NCI-H82 treated with DMSO at 0.1 percent for 48 hours (cell line): Measurements from ENCODE around the gene TMEM178A.
"Not testable (repeated sequence)": the region's sequence is repeated elsewhere in the genome, so short reads cannot be mapped to it uniquely, and the experiment has no call there.

ENCODE experiments used
- DNase-seq: peaks from one replicate; lab custom pipeline; 2025; ENCODE audit not compliant: unreplicated experiment; lab: John Stamatoyannopoulos, UW

TMEM178A gene

DNA sequence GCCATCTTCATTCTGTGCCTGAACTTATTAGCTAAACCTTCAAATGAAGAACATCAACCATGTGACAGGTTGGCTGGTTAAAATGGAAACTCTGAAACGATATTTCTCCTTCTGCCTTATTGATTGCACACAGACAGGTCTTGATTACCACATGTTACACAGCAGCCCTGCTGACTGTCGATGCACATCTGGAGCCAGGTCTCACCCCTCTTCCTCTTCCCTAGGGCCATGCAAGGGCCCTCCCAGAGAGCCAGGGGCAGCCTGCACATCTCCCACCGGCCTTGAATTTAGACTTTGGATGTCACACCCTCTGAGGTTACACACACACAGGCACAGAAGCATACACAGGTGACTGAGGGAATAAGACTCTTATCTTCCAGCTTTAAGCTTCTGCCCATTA, 45.1 kb downstream of the TMEM178A start:
- DNase-seq = no peak

DNA sequence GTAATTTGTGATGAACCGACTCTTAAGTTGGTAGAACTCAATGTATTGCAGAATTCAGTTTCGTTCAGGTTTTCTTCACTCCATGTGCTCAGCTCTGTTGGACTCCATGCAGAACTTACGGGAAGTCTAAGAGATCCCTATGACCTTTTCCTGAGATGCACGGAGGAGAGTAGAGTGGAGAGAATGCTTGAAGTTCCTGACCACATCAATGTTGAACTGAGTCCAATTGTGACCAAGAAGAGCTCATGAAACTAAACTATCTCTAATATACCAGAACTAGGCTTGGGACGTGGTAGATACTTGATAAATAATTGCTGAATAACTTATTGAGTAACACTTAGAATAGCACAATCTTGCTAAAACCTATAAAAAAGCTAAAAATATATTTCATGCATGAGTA, 47.2 kb downstream of the TMEM178A start:
- DNase-seq = no peak

DNA sequence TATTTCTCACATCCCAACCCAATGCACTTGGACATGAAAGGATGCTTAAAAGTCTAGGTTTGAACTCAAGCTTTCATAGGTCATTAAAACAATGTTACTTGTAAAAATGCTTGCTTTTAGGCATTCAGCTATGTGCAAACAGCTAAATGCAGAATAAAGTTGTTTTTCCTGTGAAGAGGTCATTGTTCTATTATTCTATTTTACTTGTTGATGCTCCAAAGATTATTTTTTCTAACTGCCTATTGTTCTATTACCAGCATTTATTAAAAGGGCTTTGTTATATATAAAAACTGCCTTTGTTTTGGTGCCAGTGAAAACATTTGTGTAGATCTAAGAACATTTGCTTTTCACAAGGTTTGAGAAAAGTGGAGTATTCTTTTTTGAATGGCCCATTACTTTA, 49.4 kb downstream of the TMEM178A start:
- DNase-seq = no peak

DNA sequence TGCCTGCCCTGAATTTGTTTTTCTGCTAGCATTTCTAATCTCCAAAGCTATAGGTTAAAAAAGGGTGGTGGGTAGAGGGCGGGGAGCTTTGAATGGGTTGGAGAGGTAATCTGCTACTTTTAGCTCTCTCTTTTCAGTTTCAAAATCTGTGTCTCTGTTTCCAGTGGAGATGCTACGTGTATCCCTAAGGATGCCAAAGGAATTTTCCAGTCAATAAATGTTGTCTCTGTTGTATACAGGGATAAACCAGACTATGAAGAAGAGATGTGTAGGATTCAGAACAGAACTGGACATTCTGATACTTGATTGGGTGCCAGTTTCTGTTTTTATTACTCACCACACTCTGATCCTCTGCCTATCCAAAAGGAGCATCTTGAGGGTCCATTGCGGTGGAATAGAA, 50.1 kb downstream of the TMEM178A start:
- no peak for DNase-seq

DNA sequence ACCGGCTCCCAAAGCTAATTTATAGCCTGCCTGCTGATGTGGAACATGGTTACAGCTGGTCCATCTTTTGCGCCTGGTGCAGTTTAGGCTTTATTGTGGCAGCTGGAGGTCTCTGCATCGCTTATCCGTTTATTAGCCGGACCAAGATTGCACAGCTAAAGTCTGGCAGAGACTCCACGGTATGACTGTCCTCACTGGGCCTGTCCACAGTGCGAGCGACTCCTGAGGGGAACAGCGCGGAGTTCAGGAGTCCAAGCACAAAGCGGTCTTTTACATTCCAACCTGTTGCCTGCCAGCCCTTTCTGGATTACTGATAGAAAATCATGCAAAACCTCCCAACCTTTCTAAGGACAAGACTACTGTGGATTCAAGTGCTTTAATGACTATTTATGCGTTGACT, 51.4 kb downstream of the TMEM178A start:
- peak; percentile 65 for DNase-seq

DNA sequence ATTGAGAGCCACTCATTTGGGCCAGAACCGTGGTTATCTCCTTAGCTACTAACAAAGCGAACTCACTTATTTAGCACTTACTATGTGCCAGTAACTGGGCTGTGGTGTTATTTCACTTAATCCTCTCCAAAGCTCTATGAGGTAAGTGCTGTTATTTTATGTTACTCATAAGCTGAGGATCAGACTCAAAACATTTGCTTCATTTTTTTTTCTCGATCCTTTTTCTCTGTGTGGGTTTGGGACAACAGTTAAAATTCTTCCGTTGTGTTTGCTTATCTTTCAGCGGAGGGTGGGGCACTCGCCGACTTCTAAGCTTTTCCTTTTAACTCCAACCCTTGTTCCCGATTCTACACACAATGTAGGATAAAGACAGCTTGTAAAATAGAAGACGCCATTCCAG, 52.8 kb downstream of the TMEM178A start:
- no peak for DNase-seq

DNA sequence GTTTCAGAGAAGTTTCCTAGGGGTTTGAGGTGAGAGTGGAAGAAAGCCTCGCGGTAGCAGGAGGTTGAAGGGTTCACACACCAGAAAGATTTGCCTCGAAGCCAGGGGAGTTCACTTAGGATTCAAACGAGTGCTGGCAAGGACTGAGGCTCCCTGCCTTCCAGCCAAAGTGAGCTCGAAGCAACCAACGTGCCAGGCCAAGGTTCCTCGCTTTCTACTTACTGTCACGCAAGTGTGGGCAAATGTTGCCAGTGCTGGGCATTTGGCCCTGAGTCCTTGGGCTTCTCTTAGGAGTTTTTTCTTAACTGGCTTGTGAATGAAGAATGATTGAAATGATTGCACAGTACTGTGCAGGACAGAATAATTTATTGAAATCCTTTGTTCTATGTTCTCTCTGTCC, 53.6 kb downstream of the TMEM178A start:
- DNase-seq = no peak

DNA sequence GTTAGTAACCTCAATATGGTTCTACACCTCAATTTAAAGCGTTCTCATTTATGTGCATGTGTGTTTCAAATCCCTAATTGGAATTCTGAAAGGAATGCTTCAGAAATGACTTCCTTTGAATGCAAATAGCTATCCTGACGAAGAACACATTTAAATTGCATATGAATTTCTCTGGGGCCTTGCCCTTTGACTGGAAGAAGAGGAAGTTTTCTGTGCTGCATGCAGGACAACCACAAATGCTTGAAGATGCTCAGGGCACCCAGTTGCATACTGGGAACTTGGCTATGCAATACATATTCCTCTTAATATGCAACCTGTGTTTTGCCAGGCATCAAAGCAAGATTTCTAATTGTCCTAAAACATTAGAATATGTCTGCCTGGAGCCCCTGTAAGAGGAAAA, 55.3 kb downstream of the TMEM178A start:
- DNase-seq = no peak

DNA sequence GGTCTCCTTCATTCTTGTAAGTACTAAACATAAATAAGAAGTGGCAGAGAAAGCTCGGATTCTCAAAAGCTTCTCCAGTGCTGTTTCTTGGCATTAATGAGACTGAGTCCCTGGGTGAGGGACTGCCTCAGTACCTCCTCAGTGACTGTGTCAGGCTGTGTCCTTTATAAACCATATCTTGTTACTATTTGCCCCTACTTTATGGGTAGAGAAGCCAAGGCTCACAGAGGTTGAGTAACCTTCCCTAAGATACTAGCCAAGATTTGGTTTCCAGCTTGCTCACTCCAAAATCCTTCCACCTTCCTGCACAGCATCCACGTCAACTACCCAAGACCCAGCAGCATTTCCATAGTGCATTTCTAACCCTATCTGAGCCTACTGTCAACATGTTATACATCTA, 57.8 kb downstream of the TMEM178A start:
- no peak for DNase-seq

DNA sequence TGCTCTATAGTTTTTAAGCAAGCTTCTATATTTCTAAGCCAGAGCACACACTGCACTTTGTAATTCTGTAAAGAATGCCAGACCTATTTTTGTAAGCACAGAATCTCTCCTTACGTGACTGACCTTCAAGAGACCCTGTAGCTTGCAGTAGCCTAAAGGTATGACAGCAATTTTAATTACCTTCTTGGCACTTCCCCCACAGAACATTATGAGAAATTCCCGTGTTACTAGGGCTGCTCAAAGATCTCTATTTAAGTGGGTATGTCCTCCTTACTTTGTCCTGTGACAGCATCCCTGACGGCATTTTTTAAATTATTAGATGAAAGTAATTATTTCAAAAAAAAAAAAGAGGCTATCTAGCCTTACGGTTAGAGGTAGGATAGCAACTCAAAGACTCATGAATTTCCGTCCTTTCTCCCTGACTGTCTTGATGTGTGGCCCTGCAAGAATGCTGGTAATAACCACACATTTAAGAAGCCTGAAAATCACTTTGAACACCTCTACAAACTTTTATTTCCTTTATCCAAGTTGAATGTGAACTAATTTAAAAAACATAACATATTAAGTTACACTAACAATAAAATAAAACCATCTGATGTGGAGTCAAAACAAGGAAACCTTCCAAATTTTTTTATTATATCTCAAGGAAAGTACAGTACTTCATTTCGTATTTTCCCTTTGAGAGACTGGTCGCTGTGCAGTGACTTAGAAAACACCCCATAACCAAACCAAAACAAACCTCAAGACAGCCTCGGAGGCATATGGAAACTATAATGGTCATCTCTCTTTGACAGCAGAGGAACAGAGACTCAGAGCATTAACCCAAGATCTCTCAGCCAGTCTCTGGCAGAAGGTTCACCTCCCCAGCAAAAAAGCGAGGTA, 58.5 kb downstream of the TMEM178A start:
- no peak for DNase-seq

DNA sequence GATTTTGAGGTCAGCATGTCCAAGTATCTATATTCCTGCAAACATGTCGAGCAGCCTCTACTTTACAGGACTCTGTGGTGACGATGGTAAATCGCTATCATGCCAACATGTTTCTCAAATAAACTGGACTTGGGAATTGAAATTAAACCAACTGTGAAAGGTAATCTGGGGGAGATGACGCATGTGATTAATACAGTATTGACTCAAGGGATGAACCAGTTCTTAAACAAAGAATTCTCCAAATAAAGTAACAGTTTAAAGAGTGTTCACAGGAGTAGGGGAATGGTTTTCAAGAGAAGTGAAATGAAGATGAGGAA, 59.1 kb downstream of the TMEM178A start:
- DNase-seq = no peak

DNA sequence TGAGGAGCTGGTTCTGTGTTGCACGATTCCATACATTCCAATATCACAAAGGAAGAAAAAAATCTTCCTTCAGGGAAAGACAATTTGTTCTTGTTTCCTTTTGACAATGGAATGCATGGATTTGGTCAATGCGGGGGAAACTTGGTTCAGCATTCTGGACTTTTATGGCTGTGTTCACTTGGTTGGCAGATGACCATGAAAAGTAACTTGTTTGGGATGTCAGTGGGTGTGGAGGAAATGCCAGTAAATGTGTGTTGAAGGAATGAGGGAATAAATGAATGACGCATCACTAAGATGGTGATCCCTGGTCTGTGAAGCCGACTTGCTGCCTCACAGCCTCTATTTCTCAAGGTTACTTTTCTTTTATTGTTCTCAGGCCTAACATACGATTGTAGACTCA, 59.7 kb downstream of the TMEM178A start:
- DNase-seq = no peak

DNA sequence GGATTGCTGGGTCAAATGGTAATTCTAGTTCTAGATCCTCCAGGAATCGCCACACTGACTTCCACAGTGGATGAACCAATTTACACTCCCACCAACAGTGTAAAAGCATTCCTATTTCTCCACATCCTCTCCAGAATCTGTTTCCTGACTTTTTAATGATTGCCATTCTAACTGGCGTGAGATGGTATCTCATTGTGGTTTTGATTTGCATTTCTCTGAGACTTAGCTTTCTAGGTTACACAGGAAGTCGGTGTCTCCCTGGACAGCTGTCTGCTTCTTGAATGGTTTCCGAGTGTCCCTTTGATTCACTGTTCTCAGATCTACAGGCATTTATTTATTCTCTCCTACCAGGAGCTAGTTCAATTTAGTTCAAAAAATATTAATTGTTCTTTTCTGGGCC, 62.4 kb downstream of the TMEM178A start:
- not testable (repeated sequence) for DNase-seq

DNA sequence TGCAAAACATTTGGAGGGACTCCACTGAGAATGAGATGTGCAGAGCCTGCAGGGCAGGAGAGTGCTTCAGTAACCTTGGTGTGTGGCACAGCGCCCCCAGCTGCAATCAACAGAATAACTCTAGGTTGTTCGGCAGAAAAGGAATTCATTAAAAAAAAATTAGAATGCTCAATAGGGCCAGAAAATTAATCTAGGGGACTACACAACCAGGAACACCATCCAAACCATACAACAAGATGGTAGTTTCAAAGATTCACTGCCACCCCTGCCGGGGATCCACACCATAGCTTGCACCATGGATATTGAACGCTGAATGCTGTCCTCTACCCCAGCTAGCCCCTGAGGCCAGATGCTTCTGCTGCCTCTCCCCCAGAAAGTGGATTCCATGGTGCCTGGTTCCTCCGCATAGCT, 63.2 kb downstream of the TMEM178A start:
- DNase-seq = no peak

DNA sequence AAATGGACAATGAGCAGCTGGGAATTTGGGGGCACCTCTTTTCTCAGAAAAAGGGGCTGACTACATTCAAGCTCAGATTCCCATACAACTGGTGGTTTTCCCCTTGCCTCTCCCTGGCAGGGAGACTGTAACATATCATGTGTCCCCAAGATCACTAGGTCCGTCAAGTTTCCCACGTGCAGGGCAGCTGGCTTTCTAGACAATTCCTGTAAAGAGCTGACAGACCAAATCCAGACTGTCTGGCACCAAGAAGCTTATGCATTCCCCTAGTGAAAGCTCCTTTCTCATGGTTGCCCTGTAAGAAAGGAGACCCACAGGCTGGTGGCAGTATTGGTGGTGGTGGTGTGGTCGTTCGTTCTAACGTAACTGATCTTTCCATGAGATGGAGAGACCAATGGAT, 64.6 kb downstream of the TMEM178A start:
- DNase-seq = no peak

DNA sequence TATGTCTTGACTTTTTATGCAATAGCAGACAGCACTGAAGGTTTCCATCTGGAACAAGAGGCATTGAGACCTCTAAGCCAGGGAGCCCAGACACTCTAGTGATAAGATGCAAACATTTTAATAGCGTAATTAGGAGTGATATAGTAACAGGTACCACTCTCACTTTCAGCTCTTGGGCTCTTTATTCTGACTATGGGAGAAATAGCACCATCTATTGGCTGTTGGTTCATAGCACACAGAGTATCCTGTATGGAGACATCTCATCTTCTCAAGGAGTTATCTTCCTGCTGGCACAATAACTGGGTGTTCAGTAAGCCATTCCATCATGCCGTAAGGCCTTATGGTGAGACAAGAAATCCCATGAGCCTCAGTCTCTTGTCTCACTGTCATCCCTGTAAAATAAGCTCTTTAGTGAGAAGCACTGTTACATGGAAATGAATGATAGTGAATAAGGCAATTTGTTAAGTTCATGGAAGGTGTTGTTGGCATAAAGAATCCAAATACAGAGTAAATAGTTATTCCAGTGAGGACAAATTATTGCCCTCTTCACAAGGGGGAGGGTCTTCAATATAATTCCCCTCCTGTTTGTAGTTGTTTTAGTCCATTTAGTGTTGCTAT, 65.1 kb downstream of the TMEM178A start:
- no peak for DNase-seq

DNA sequence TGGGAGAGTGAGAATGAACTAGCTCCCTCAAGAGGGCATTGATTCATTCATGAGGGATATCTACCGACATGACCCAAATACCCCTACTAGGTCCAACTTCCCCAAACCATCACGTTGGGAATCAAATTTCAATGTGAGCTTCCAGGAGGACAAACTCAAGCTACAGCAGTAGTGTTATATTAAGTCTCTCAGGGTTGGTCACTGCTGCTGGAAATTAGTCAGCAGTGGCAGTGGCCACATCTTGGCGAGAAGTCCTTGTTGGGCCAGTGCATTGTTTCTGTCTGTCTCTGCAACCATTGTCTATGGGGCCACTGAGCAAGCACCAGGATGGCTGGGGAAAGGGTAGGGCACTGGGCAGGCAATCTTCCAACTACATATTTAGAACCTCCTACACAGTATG, 65.8 kb downstream of the TMEM178A start:
- DNase-seq = no peak

DNA sequence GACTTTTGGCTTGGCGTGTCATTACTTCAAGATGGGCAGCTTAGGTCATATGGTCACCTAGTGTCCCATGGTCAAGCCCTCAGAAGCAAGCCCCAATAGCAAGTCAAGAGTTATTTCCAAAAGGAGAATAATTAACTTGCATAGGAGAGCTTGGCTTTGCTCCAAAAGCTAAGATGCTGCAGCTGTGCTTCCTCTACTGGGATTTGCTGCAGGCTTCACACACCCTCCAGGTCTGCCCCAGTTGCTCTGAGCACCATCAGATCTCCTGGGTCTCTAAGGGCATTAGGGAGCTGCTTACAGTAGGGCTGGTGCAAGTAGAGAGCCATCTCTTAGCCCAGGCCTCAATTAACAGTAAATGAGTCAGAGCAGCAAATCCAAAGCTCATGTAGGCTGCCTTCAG, 66.8 kb downstream of the TMEM178A start:
- no peak for DNase-seq

DNA sequence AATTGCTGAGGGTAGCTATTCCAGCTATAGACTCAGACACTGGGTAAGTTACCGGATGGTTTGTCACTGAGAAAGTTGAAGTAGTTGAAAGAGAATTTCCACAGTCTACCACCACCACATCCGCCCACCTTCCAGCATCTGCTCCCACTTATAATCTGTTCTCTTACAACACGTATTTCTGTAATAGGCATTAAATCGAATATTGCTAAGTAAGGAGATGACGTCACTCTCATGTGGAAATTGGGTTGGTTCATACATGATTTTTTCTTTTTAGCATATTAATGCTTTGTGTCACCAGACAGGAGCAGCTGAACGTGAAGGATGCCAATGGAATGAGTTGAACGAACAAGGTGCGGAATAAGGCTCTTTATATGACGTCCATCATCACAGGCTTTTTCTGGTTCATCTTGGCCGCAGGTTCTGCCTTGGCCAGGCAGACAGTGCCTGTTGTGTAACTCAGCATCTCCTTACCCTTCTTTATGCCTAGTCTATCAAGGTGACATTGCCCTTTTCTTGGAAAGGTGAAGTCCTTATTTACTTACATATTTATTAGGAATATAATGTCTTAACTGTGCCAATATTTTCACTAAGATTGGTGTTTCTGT, 67.5 kb downstream of the TMEM178A start:
- DNase-seq = no peak

DNA sequence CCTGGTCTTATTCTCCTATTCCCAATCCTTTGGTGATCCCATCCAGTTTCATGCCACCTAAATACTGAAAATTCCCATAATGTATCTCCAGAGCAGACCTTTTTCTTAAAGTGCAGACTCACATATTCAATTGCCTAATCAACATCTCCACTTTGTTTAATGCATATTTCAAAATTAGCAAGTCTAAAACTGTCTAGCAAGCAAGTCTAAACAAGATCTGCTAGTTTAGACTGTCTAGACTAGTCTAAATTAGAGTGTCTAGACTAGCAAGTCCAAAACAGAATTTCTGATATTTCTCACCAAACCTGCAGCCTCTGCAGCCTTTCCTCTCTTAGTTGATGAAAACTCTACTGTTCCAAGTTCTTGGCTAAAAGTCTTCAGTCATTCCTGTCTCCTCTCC, 68.7 kb downstream of the TMEM178A start:
- no peak for DNase-seq

DNA sequence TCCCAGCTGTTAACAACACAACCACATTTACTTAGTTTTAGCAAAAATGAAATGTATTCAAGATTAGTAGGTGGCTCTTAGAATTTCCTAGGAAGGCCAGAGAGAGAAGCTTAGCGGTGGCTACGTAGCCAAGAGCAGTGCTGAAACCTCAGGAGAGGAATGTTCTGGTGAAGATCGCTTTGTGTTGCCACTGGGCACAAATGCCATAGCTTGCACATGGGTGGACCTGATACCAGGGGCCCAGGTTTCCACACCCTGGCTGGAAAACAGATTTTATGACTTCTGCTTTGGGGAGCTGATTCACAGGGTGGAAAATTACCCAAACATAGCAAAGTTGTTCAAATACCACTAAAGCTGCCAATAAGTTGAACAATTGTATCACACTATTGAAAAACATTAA, 69.9 kb downstream of the TMEM178A start:
- DNase-seq = no peak

DNA sequence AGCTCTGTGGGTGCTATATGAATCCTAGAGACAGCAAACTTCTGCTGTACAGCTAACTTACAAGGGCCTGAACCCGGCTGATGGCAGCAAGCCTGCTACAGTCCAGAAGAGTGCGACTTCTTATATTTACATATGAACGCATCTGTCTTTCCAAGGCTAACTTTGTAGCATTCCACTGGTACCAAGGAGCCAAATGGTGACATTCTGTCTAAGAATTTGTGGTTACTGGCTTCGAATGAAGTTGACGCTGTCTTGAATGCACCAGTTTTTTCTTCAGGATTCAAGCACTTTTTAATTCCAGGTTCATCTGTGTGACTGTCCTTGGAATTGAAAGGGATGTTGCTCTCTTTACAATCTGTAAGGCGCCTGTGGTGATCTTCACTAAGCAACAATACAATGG, 70.9 kb downstream of the TMEM178A start:
- no peak for DNase-seq

DNA sequence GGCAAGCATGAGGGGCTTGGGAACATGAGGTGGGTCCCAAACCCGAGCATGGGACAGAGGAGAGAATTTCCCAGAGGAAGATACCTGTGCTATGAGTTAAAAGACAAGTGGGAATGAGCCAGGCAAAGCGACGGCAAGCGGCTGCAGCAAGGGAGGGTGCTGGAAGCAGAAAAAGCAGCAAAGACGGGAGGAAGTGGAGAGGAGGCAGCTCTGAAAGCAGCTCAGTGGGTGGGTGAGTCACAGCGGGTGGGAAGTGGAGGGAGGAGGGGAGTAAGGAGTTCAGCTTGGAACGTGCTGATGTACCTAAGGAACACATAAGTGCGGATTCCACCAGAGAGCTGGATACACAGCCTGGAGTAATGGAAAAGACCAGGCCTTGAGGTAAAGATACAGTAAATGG, 71.9 kb downstream of the TMEM178A start:
- DNase-seq = no peak
